ENCODE measurements around the gene ASB1.

ASB1 gene

DNA sequence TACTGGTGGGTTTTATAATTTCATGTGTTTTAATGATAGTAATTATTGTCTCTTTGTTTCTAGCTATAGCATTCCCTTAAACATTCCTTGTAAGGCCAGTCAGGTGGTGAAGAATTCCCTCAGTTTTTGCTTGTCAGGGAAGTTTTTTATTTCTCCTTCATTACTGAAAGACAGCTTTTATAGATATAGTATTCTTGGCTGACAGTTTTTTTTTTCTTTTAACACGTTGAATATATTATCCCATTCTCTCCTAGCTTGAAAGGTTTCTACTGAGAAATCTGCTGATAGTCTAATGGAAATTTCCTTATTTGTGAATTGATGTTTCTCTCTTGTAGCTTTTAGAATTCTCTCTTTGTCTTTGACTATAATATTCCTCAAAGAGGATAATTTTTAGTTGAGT lies 46.8 kb downstream of the ASB1 start:
- no peak for DNase-seq

DNA sequence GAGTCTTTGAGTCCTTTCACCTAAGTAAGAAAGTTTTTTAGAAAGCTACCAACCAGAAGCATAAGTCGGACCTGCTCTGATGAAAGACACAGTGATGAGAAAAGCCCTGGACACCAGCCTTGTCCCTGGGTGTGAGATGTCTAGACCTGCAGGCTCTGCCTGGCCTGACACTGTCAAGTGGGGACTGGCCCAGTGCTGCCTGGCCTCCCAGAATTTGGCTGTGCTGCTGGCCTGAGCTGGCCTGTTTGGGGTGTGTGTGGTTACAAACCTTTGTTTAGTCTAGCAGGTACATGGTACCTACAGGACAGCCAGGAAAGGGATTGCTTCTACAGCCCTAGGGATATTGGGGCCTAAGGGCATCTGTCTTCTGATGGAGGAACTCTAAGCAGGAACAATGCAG lies 48.3 kb downstream of the ASB1 start:
- no peak for DNase-seq

DNA sequence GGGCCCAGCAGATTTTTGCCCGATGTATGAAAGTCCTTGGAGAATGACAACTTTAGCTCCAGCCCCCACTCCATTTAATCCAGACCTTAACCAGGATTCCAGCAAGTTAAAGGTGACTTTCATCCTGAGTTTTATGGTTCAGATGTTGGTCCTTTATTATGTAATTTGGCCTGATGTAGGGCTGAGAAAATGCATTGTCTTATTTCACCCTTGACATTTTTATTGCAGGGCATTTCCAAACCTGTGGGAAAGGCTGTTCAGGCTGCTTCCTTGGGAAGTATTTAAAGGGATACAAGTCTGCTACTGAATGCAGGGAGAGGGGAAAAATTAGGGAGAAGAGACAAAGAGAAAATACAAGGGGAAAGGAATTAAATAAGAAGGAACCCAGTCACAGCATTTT lies 48.8 kb downstream of the ASB1 start:
- DNase-seq, result no peak

DNA sequence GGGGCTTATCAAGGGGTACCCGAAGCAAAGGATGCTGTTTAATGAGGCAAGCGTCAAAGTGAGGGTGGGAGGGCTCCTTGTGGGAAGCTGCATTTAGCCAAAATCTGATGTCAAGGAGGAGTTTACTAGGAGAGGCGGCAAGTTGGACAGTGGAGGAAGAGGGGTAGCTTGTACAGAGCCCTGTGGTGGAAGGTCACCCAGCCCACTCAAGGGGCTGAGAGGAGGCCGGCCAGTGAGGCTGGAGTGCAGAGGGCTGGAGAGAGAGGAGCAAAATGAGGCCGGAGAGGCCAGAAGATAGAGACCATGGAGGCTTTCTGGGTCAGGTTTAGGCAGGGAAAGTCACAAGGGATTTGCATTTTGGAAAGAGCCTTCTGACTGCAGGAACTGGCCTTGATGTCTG lies 49.5 kb downstream of the ASB1 start:
- no peak for DNase-seq

DNA sequence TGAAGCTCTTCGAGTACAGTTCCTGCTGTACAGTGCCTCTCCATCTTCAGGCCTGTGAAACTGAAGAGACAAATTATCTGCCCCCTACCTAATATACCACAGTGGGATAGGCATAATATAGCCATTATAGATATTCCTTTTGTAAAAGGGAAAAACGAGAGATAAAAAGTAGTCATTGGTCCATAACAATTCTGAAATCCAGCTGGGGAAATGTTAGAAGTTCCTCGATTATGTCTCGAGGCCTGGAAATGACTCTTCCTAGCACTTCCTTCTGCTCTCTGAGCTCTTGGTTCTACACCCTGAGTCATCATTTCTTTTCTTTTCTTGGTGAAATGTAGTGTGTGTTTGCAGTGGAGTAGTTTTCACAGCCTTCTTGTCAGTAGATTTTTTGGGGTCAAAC lies 51.5 kb downstream of the ASB1 start:
- no peak for DNase-seq

DNA sequence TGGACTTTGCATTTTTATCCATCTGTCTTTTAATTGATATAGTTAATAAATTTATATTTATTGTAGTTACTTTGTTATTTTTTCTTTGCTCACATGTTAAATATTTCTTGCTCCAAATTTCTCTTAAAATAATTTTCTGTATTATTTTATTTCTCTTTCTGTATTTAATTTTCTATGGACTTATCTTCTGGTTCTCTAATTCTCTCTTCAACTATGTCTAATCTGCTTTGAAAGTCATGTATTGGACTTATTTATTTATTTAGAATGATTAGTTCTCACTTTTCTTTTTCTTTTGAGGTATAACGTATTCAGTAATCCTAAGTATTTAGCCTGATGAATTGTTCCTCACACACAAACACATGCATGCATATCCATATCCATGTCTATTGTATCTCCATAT lies 53.1 kb downstream of the ASB1 start:
- no peak for DNase-seq

DNA sequence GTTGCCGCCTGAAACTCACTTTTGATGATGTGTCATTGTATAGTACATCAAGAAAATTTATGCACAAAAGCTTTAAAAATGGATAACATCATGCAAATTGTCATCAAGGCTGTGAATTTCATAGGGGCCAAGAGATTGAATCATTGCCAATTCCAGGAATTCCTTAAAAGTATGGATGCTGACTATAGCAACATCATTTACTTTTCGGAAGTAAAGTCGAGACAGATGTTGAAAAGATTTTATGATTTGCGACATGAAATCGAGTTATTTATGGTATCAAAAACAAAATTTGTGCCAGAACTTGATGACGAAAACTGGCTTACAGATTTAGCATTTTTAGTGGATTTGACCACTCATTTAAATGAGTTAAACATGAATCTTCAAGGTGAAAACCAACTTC lies 56.3 kb downstream of the ASB1 start:
- no peak for DNase-seq

DNA sequence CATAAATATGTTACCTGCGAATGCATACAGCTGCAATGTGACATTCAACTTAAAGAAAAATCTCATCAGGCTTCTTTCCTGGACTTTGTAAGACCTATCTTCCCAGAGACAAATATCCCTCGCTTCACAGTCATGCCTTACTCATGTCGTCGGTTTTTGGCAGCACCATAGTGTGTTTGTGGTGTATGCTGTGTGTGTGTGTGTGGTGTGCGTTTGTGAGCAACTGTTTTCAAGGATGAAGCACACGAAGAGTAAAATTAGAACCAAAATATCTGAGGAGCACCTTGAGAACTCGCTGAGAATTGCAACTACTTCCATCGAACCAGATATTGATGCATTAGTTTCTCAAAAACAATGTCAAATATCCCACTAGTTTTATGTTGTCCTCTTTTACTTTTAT lies 56.9 kb downstream of the ASB1 start:
- DNase-seq, result no peak

DNA sequence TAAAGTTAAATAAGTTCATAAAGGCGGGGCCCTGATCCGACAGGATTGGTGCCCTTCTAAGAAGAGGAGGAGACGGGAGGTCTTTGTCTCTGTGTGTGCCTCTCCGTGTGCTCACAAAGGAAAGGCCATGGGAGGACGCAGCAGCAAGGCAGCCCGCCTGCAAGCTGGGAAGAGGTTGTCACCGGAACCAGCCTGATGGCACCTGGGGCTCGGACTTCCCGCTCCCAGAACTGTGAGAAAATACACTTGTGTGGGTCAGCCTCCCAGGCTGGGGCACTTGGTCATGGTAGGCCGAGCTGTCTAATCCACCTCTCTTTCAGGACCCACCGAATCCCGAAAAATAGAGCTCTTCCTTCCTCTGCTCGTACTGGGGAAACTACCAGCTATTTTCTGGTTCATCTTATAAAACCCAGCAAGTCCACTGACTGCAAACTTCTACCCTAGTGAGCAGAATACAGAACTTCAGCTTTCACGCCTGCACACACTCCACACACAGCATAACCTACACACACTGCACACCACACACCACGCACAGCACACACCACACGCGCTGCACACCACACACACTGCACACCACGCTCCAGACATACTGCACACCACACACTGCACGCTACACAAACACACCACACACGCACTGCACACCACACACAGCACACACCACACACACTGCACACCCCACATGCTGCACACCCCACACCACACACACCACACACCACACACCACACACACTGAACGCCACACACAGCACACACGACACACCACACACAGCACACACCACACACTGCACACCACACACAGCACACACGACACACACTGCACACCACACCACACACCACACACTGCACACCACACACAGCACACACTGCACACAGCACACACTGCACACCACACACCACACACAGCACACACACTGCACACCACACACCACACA lies 58.1 kb downstream of the ASB1 start:
- no peak for DNase-seq

DNA sequence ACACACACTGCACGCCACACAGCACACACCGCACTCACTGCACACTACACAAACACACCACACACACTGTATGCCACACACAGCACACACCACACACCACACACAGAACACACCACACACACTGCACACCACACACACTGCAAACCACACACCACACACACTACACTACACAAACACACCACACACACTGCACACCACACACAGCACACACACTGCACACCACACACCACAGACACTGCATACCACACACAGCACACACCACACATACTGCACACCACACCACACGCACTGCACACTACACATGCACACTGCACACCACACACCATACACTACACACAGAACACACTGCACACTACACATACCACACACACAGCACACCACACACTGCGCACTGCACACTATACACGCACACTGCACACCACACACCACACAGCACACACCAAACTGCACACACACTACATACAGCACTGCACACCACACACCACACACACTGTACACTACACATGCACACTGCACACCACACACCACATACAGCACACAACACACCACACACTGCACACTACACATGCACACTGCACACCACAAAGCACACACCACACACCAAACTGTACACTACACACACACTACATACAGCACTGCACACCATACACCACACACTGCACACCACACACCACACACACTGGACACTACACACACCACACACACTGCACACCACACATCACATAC lies 59.6 kb downstream of the ASB1 start:
- DNase-seq, result no peak

DNA sequence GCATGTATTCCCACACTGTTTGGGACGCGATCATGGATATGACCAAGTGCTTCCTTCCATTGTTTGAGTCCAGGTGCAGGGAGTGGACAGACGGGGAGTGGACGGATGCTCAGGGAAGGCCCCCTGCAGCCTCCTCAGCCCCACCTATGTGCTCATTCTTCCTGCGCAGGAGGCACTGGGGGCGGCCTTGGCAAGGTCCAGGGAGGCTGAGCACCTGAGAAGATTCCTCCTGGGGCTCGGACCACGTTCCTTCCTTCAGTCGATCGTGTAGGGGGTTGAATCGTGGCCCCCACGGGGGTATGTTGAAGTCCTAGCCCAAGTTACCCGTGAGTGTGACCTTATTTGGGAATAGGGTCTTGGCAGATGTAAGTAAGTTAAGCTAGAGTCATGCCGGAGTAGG lies 60.4 kb downstream of the ASB1 start:
- no peak for DNase-seq

DNA sequence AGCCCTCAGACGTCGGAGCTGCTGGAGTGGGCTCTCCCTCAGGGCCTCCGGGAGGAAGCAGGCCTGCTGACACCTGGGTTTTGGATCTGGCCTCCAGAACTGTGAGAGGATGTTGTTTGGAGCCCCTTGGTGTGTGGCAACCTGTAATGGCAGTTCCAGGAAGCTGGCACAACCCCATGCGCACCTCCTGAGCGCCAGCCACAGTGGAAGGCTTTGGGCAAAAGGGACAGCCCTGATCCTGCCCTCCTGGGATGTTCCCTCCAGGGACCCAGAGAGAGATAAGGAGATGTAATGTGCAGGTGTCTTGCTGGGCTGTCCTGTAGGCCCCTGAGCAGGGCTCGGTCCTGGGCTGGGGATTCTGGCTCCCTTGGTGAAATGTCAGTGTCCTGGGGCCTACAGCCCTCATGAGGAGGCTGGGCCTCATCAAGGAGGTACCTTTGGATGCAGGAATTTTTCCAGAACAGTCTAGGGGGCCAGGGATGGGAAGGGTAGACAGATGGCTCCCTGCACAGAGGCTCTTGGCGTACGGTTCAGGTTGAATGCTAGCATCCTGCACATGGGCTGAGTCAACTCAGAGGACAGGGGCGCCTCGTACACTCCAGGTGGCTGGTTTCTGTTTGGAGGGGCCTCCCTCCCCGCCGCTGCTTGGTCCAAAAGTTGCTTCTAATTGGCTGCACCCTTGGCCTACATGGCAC lies 61.1 kb downstream of the ASB1 start:
- DNase-seq, result no peak

DNA sequence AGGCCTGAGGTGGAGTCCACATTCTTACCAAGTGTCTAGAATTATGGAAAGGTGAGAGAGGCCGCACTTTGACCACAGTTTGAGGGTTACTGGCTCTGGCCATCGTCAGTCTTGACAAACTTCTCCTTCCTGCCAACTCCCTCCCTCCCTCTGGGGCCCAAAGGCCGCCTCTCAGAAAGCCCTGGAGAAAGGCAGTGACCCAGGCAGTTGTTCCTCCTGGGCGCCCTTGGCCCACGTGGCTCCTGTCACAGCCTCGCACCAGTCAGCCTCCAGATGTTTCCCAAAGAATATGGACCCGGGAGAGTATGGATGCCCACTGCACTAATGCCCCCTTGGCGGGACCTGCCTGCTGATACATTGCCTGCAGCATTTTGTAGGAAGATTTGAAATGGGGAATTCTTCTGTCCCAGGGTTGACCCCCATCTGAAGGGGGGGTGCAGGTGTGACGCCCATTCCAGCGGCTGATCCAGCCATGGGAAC lies 61.7 kb downstream of the ASB1 start:
- no peak for DNase-seq

DNA sequence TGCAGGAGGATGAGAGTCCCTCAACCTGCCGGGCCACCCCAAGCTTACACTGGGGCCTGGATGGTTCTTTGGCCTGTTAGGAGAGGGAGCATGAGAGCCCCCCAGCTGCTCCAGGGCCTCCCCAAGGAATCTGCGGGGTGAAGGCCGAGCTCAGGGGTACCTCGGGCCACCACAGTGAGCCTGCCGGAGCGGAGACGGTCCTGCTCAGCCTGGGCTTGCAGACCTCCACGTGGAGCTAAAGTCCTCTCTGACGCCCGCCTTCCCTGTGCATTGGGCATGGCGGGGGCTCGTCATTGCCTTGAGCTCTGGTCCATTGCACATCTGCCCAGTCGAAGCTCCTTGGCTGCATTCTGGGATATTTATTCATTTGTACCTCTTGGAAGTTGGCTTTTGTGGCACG lies 62.7 kb downstream of the ASB1 start:
- no peak for DNase-seq

DNA sequence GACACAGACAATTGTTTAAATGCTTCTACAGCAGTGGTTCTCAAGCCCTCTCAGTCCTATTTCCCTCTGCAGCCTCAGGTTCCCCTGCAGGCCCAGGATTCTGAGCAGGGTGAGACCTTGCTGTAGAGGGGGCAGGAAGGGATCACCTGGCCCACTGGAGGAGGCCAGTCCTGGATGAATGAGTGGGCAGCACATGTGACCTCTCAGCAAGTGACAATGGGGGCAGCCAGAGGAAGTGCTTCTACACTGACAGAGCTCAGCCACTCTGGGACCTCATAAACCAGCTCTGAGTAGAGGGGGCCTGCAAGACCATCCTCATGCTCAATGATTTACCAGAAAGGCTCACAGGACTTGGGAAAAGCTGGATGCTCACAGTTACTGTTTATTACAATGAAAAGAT lies 63.2 kb downstream of the ASB1 start:
- no peak for DNase-seq

DNA sequence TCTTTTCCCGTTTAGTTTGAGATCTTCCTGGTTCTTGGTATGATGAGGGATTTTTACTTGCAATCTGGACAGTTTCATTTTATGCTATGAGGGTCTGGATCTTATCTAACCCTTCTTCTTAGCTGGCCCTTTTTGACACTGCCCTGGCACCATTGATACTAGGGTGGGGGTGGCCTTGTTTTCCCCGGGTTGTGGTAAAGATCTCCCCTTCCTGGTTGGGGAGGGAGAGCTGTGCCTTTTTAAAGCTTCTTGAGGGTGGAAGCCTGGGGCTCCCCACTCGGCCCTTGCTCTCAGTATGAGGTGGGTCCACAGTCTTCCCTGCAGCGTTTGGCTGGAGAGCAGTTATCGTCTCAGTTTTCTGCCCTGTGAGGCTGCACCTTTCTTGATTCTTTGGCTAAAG lies 66.1 kb downstream of the ASB1 start:
- DNase-seq, result no peak

DNA sequence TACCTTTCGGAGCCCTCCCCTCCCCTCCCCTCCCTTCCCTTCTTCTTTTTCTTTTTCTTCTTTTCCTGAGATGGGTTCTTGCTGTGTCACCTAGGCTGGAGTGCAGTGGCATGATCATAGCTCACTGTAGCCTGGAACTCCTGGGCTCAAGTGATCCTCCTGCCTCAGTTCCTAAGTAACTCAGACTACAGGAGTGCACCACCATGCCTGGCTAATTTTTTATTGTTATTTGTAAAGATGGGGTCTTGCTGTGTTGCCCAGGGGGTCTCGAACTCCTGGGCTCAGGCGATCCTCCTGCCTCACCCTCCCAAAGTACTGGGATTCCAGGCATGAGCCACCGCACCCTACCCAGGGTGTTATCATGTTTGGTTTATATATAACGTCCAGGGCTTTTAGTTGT lies 66.7 kb downstream of the ASB1 start:
- no peak for DNase-seq

DNA sequence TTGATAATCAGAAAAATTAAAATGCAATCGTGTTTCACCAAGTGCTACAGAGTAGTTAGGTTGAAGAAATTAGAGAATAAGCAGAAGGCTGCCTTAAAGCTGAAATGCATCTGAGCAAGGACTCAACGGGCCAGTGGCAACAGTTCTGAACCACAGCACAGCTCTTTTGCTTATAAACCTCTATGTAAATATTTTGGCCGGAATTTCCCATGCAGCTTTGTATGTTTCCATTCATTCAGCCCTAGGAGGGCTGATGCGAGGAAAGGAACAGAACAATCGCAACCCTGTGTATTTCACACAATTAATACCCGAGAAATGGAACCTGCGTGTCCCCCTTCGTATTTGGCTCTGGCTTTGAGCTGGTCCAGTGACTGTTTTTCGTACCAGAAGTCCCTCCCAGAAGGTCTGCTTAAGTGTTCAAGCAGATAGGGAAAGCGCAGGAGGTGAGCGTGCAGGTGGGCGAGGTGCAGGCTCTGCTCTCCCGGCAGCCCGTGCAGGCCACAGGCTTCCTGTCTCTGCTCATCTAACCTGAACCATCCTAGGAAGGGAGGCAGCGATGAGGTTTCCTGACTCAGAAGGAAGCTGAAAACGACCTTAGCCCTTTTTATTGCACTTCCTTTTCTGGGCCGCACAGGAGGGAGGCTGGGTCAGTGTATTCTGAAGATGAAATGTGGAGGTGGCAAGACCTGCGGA lies 67.3 kb downstream of the ASB1 start:
- DNase-seq, result no peak

DNA sequence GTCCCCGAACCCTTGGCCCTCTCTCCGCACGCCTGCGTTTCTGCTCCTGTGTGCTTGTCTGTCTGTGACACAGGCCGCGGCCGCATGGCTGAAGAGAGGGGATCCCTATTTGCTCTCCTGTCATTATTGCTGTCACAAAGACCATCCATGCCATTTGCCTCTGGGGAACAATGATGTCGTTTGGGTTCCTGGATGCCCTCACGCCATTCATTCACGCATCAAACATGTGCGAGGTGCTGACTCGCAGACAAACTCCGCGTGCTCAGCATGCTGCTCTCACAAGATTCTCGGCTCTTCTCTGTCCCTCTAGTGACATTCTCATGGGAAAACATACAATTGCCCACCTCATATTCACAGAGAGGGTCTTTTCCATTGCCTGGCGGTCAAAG lies 67.8 kb downstream of the ASB1 start:
- DNase-seq, result no peak

DNA sequence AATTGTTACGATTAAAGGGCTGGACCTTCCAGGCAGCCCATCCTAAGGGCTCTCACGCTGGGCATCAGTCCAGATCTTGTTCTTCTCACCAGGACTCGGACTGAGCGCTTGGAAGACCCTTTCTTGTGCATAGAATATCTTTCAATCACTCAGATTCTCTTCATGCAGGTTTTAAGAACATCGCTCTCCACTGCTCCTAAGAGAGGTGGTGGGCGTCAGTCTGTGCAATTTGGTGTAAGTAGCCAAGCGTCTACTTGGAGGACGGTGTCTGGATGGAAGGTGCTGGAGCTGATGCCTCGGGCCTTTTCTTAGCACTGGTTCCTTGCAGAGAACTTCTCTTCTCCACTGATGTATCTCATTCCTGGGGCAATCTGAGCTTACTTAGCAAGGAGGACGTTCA lies 68.7 kb downstream of the ASB1 start:
- no peak for DNase-seq

DNA sequence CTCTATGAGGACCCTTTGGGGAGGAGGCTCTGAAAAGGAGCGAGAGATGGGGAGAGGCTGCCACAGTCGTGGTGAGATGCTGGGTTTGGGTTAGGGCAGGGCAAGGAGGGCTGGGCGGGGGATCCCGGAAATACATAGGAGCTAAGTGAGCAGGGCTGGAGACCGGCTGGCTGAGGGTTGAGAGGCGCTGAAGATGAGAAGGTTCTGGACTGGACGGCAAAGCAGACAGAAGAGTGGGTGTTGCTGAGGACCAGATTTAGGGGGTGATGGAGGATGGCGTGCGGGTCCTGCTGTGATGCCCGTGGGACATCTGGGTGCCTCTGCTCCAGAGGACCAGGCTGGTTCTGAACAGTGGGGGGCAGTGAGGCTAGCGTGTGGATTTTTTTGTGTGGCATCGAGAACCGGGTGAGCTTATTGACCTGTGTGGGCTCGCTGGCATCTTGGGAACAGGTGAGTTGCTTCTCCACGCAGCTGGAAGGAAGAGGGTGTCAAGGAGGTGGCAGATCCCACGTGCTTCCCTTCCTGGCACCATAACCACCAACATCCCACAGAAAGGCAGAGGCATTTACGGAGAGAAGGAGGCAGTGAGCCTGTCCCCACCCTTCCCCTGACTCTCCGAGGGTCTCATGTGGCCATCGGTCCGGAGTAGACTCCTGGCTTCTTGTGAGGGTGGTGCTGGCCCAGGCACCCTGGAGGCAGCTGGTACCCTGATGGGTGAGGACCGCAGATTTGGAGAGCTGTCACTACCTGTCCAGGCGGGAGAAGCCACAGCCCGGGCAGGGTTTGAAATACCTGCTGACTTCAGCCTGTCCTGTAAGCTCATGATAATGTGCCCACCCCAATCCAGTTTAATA lies 70.3 kb downstream of the ASB1 start:
- no peak for DNase-seq

DNA sequence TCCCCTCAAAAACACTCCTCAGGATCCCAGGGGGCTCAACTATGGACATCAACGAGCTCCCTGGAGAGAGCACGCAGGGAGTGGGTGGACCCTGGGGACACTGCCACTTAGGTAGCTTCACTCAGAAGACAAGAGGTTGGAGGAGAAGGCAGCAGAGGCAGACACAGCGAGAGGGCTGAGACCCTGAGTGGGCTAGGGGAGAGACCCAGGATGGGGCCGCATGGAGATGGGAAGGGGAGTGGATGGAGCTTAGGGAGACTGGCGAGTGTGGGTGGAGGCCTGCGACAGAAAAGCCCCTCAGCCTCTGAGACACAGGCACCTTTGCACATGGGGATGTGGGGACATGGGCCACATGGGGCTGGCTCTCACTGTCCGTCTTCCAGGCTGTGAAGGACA lies 70.9 kb downstream of the ASB1 start:
- DNase-seq, result no peak
